GM12801 (cell line): ENCODE results near the gene ANO10.

Experiments used
- CTCF ChIP-seq: IDR thresholded peaks from one replicate; pipeline ENCODE4 v1.5.1; 2011; ENCODE audit warnings: control low read depth; ENCODE audit not compliant: insufficient read length; ENCODE audit errors: extremely low read depth

The ANO10 gene

GRCh38 chr3:43349716-43350115 lies 272.1 kb downstream of the ANO10 start:
- no peak for TF ChIP-seq CTCF

GRCh38 chr3:43348852-43349574 lies 272.8 kb downstream of the ANO10 start:
- TF ChIP-seq CTCF, result no peak

- TF ChIP-seq CTCF, result no peak
Measured at GRCh38 chr3:43348350-43348749, 273.5 kb downstream of the ANO10 start.

- no peak for TF ChIP-seq CTCF
Measured at GRCh38 chr3:43347774-43348173, 274.0 kb downstream of the ANO10 start.

GRCh38 chr3:43346978-43347749 lies 274.6 kb downstream of the ANO10 start:
- no peak for TF ChIP-seq CTCF

- no peak for TF ChIP-seq CTCF
Measured at GRCh38 chr3:43345877-43346276, 275.9 kb downstream of the ANO10 start.

GRCh38 chr3:43345246-43345645 lies 276.6 kb downstream of the ANO10 start:
- TF ChIP-seq CTCF, result no peak
